CD1c-positive myeloid dendritic cell (primary cell): ENCODE data around the gene CD3G.
"Not testable (repeated sequence)": the region's sequence is repeated elsewhere in the genome, so short reads cannot be mapped to it uniquely, and the experiment has no call there.

ENCODE experiments used
- DNase-seq: peaks from one replicate; pipeline ENCODE4 v3.0.0-alpha.2; 2016; ENCODE audit errors: extremely low spot score

The CD3G gene

DNA sequence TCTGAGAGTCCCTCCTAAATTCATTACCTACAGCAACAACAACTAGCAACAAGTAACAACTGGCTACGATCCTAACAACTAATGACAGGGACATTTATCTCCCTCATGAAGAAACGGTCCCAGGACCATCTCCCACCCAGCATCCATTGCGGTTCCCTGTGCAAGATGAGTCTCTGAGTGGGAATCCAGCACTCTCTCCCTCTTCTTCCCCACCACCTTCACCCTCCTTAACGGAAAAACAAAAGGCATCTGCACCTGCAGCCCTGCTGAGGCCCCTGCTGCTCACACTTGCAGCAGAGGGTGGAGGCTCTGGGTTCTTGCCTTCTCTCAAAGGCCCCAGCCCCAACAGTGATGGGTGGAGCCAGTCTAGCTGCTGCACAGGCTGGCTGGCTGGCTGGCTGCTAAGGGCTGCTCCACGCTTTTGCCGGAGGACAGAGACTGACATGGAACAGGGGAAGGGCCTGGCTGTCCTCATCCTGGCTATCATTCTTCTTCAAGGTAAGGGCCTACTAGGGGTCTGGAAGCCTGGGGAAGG, at the start of gene CD3G:
TSS of gene CD3G (plus strand) at position 364 of the 535 bp plus-strand sequence. CDS start at position 444, 80 bp downstream.
- peak; percentile 19 for DNase-seq

DNA sequence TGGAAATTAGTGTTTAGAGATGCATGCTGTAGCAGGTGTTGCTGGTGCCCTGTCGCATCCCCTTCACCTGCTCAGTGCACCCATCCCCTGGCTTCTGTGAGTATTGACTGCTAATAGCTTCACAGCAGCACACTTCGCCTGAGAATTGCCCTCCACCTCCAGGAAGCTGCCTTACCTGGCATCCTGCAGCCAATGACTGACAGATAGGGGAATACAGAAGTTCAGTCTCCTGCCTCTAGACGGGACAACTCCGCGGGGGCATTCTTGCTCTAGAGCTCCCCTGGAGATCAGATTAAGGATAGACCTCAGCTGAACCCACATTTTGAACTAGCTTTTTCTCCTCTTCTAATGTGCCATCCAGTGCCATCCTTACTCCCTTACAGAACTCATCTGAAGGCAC, 48.9 kb upstream of the CD3G start:
- DNase-seq = peak; percentile 18

- DNase-seq = peak; percentile 55
Measured at GRCh38 chr11:118295815-118296454, 48.2 kb upstream of the CD3G start.

DNA sequence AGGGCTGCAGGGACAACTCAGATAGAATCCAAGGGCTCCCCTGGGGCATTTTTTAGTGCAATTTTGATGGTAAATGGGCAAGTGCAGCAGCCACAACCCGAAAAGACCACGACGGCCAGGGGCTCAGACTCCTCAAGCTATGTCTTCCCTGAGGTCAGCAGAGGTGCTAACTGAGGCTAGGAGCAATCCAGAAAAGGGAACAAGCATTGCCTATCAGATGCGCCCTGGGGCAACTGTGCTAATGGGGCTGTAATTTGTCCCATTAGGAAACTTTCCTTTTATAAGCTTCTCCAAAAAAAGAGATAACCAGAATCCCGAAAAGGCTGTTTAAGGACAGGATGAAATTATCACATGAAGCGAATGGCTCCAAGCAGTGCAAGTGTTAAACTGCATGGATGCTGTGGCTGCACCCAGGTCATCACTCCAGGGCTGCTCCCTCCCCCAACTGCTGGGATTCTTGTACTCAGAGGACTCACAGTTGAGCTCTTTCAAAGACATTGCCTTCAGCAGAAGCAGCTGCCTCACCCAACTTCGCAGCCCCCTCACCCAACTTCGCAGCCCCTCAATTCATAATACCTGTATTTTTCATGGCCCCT, 42.4 kb upstream of the CD3G start:
- DNase-seq = no peak

DNA sequence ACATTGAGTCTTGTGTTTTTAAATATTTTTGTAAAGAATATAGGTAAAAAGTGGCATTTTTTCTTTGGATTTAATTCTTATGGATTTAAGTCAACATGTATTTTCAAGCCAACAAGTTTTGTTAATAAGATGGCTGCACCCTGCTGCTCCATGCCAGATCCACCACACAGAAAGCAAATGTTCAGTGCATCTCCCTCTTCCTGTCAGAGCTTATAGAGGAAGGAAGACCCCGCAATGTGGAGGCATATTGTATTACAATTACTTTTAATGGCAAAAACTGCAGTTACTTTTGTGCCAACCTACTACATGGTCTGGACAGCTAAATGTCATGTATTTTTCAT, 39.9 kb upstream of the CD3G start:
- DNase-seq = no peak

GRCh38 chr11:118304568-118305248, 39.4 kb upstream of the CD3G start, which contains the start of gene CD3E:
TSS of gene CD3E (plus strand) at chr11:118304730. CDS start at chr11:118304953, 223 bp downstream.
- peak; percentile 13 for DNase-seq

DNA sequence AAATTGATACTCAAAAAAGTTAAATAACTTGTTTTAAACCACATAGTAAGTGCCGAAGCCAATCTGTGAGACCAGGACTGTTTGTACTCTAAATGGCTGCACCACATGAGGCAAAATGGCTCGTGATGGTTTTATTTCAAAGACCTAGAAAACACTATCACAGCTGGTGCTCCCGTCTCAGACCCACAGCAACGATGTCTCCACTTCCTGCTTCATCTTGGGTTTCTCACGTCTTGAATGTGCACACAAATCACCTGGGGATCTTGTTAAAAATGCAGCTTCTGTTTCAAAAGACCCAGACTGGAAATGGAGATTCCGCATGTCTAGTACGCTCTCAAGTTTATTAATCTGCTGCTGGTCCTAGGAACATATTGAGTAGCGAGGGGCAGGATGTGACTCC, 38.4 kb upstream of the CD3G start:
- peak; percentile 7 for DNase-seq

DNA sequence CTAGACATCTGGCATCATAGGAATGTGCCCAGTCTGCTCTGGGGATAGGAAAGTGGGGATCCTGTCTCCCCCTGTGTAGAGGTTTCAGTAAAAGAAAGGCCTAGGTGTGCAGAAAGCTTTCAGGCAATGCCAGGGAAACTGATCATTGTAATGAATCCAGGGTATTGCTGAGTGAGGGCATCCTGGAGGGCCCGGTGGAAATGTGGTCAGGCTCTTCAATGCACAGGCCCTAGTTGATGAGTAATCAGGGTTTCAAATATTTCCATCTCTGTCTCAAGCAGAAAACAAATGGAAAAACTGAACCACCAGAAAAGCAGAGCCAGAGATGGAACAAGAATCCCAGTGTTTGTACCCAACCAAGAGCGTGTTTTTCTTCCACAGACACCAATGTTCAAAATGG, 37.6 kb upstream of the CD3G start:
- DNase-seq = no peak

GRCh38 chr11:118308995-118309528, 35.1 kb upstream of the CD3G start:
- not testable (repeated sequence) for DNase-seq

GRCh38 chr11:118310271-118310670, 33.9 kb upstream of the CD3G start:
- DNase-seq = no peak

DNA sequence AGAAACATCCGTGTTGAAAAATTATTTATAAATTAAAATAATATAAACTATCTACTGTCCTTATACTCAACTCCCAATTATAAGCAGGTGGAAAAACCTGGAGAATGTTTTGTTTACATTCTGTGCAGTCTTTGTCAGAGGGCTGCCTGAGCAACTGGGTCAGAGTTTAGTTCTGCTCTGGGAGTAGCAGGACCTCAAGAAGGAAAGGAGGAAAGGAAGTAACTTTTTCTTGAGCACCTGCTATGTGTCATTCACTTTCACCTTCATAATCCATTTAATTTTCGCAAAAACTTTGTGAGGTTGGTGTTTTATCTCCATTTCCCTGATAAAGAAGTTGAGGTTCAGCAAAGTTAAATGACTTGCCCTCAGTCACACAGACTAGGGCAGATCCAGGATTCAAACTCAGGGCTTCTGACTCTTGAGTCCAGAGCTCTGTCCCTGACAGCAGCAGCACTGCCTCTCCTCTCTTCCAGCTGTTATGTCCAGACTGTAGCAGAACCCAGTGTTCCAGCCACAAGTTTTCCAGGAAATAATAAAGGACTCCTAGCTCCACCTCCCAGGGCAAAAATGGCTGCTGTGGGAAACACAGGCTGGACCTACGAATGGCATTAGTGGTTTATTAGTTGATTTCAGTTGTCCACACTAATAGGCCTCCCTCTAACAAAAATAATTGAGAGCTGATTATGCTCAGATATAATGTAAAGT, 33.2 kb upstream of the CD3G start:
- no peak for DNase-seq

DNA sequence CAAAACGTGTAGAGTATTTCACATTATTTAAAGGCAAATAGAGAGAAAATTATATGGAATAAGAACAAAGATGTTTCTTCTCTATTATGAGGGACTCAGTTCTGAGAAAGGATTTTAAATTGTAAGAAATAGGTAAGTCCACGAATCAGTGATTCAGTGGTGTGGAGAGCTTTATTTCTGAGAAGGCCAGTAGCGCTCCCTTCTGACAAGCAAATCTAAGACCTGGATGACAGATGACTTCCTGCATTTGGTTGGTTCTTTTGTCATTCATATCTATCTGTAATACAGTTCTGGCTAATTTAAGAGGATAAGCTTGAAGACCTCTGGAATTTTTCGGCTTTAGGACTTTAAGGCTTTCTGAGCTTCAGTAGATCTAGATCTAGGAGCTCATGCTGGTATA, 32.6 kb upstream of the CD3G start:
- DNase-seq = no peak

DNA sequence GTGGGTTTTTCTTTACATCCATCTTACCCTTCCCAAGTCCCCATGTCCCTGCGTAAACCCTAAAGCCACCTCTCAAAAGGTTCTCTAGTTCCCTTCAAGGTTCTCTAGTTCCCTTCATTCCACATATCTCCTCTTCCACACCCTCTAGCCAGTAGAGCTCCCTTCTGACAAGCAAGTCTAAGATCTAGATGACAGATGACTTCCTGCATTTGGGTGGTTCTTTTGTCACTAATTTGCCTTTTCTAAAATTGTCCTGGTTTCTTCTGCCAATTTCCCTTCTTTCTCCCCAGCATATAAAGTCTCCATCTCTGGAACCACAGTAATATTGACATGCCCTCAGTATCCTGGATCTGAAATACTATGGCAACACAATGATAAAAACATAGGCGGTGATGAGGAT, 31.8 kb upstream of the CD3G start:
- no peak for DNase-seq

GRCh38 chr11:118313242-118313641, 30.9 kb upstream of the CD3G start:
- DNase-seq = no peak

GRCh38 chr11:118314988-118315411, 29.1 kb upstream of the CD3G start:
- DNase-seq = no peak

- no peak for DNase-seq
Measured at GRCh38 chr11:118318124-118318523, 26.0 kb upstream of the CD3G start.

DNA sequence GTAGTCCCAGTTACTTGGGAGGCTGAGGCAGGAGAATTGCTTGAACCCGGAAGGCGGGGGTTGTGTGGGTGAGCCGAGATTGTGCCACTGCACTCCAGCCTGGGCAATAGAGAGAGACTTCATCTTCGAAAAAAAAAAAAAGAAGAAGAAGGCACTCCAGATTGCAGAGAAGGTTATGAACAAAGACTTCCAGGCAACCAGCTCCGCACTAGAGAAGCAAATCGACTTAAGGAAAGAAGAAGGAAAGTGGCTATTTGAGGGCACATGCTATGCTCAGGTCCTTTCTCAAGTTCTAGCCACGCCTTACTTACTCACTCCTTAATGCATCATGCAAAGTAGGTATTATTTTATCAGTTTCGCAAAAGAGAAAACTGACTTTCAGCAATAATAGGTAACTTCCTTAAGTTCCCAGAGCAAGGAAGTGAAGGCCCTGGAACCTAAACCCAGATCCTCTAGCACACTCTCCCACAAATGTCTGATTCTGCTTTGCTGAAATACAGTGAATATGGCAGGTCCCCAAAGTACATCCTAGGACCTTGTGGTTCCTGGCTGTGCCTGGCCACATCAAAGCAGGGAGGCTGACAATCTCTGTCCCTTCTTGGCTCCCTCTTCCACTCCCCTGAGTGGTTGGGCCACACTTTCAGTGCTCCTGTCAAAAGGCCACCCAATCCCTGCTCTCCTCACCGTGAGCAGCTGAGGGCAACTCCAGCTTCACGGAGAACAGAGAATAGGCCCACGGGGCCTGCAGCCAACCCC, 25.4 kb upstream of the CD3G start:
- peak; percentile 83 for DNase-seq

- DNase-seq = peak; percentile 86
Measured at GRCh38 chr11:118319337-118319707, 24.8 kb upstream of the CD3G start.

- no peak for DNase-seq
Measured at GRCh38 chr11:118320515-118320914, 23.6 kb upstream of the CD3G start.

DNA sequence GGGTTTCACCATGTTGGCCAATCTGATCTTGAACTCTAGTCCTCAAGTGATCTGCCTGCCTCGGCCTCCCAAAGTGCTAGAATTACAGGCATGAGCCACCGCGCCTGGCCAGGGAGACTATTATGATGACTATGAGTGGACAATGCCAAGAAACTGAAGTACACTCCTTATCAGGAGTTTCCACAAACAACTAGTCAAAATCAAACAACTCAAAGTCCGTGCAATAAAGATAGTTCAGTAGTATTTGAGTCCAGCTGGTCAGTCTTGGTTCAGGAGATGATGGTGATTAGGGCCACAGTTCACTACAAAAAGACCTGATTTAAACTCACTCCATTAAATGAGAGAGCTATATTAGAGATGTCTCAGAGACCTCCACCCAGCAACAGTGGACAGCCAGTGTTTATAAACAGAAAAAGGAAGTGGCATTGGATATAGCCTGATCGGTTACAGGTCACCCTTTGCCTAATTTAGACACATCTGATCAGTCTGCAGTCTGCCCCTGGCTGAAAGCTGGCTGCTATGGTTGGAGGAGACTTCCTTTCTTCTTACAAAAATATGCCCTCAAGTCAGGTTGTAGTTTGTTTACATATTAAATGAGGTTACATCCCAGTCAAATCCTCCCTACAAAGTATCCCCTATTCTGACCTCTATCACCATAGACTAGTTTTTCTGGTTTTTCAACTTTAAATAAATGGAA, 22.6 kb upstream of the CD3G start:
- DNase-seq = peak; percentile 43

GRCh38 chr11:118322721-118323120, 21.4 kb upstream of the CD3G start:
- no peak for DNase-seq
